GM18867 (cell line): ENCODE data around the gene SLC35A2.
"Not testable (repeated sequence)": the region's sequence is repeated elsewhere in the genome, so short reads cannot be mapped to it uniquely, and the experiment has no call there.

Source experiments
- ATAC-seq: cut with Tn5 transposase; IDR thresholded peaks from one replicate; pipeline ENCODE4 v1.9.1; 2021; ENCODE audit warnings: mild to moderate bottlenecking, moderate library complexity; ENCODE audit not compliant: unreplicated experiment

Gene SLC35A2

GRCh38 chrX:48903290-48903689 is 8.2 kb downstream of the SLC35A2 start:
- no peak for ATAC-seq

GRCh38 chrX:48902776-48903175 is 8.7 kb downstream of the SLC35A2 start:
- no peak for ATAC-seq

GRCh38 chrX:48902135-48902534 is 9.3 kb downstream of the SLC35A2 start:
- ATAC-seq = no peak

GRCh38 chrX:48901069-48901468 is 10.4 kb downstream of the SLC35A2 start:
- ATAC-seq = no peak

- no peak for ATAC-seq
Observed at GRCh38 chrX:48899078-48899410, 12.4 kb downstream of the SLC35A2 start.

GRCh38 chrX:48897625-48898306 is 13.7 kb downstream of the SLC35A2 start, which contains the start of the genes PQBP1 and TIMM17B:
Gene PQBP1 (plus strand): TSS chrX:48897930. CDS start chrX:48898510, 580 bp downstream.
Gene TIMM17B (minus strand): TSS chrX:48897768. CDS start chrX:48897749, 19 bp downstream.
- peak; percentile 87 for ATAC-seq

GRCh38 chrX:48897157-48897624 is 14.3 kb downstream of the SLC35A2 start:
- ATAC-seq = no peak

- ATAC-seq = no peak
Observed at GRCh38 chrX:48896611-48897011, 14.8 kb downstream of the SLC35A2 start.

GRCh38 chrX:48894891-48895290 is 16.6 kb downstream of the SLC35A2 start:
- no peak for ATAC-seq

- no peak for ATAC-seq
Observed at GRCh38 chrX:48893556-48894348, 17.7 kb downstream of the SLC35A2 start.

- no peak for ATAC-seq
Observed at GRCh38 chrX:48892896-48893295, 18.6 kb downstream of the SLC35A2 start.

GRCh38 chrX:48891402-48892288 is 19.8 kb downstream of the SLC35A2 start:
- peak; percentile 76 for ATAC-seq

- peak; percentile 51 for ATAC-seq
Observed at GRCh38 chrX:48890934-48891401, 20.5 kb downstream of the SLC35A2 start.

GRCh38 chrX:48890296-48890925 is 21.0 kb downstream of the SLC35A2 start:
- peak; percentile 2 for ATAC-seq

- ATAC-seq = not testable (repeated sequence)
Observed at GRCh38 chrX:48886586-48886985, 24.9 kb downstream of the SLC35A2 start.

- ATAC-seq = no peak
Observed at GRCh38 chrX:48883729-48884128, 27.7 kb downstream of the SLC35A2 start.

GRCh38 chrX:48876944-48877343 is 34.5 kb downstream of the SLC35A2 start:
- not testable (repeated sequence) for ATAC-seq

- not testable (repeated sequence) for ATAC-seq
Observed at GRCh38 chrX:48872017-48872416, 39.4 kb downstream of the SLC35A2 start.

GRCh38 chrX:48864210-48864609 is 47.2 kb downstream of the SLC35A2 start:
- ATAC-seq = no peak

- no peak for ATAC-seq
Observed at GRCh38 chrX:48854898-48855297, 56.5 kb downstream of the SLC35A2 start.
